MM.1S (cell line): ENCODE data around the gene SAFB2.

Source experiments
- DNase-seq: peaks from one replicate; pipeline ENCODE4 v3.0.0-alpha.2; 2015
- H2AFZ ChIP-seq: fragments of 300-600 bp; sonication (generic); 2 replicates; pipeline ENCODE4 v1.6.0; 2016; ENCODE audit warnings: antibody characterized with exemption, low read length
- H3F3A ChIP-seq: fragments of 300-600 bp; sonication (generic); 2 replicates; pipeline ENCODE4 v1.6.1; 2016; ENCODE audit warnings: mild to moderate bottlenecking, antibody characterized with exemption, low read length, moderate library complexity, mixed read lengths; ENCODE audit not compliant: insufficient read depth
- H3K27ac ChIP-seq: fragments of 300-600 bp; sonication (generic); 2 replicates; pipeline ENCODE4 v1.5.1; 2016; ENCODE audit warnings: mild to moderate bottlenecking, low read length
- H3K27me3 ChIP-seq: fragments of 300-600 bp; sonication (generic); replicated peaks from 2 replicates; pipeline ENCODE4 v1.6.0; 2016; ENCODE audit warnings: low read length; ENCODE audit not compliant: insufficient read depth
- H3K36me3 ChIP-seq: fragments of 300-600 bp; sonication (generic); replicated peaks from 2 replicates; pipeline ENCODE4 v1.6.1; 2016; ENCODE audit warnings: mild to moderate bottlenecking, low read length, mixed read lengths; ENCODE audit not compliant: insufficient read depth
- H3K4me1 ChIP-seq: fragments of 300-600 bp; sonication (generic); 2 replicates; pipeline ENCODE4 v1.6.1; 2016; ENCODE audit warnings: low read length, mixed read lengths
- H3K4me2 ChIP-seq: fragments of 300-600 bp; sonication (generic); 2 replicates; pipeline ENCODE4 v1.6.0; 2016; ENCODE audit warnings: low read depth, low read length
- H3K4me3 ChIP-seq: fragments of 300-600 bp; sonication (generic); 2 replicates; pipeline ENCODE4 v1.5.1; 2016; ENCODE audit warnings: low read length, mixed read lengths
- H3K79me2 ChIP-seq: fragments of 300-600 bp; sonication (generic); 2 replicates; pipeline ENCODE4 v1.6.1; 2016; ENCODE audit warnings: mixed run types, low read length, mixed read lengths
- H3K9ac ChIP-seq: fragments of 300-600 bp; sonication (generic); 2 replicates; pipeline ENCODE4 v1.6.1; 2016; ENCODE audit warnings: low read length, mixed read lengths
- H3K9me2 ChIP-seq: fragments of 300-600 bp; sonication (generic); replicated peaks from 2 replicates; pipeline ENCODE4 v1.6.1; 2016; ENCODE audit warnings: mild to moderate bottlenecking, low read length, mixed read lengths; ENCODE audit not compliant: insufficient read depth
- H3K9me3 ChIP-seq: fragments of 300-600 bp; sonication (generic); replicated peaks from 2 replicates; pipeline ENCODE4 v1.6.1; 2016; ENCODE audit warnings: mild to moderate bottlenecking, low read length, mixed read lengths; ENCODE audit not compliant: insufficient read depth
- H4K20me1 ChIP-seq: fragments of 300-600 bp; sonication (generic); 2 replicates; pipeline ENCODE4 v1.6.1; 2016; ENCODE audit warnings: mild to moderate bottlenecking, low read length, moderate library complexity, mixed read lengths; ENCODE audit not compliant: insufficient read depth
- EZH2 ChIP-seq: fragments of 300-600 bp; sonication (generic); optimal IDR thresholded peaks from 2 replicates; pipeline ENCODE3; 2017; ENCODE audit warnings: low read depth, mild to moderate bottlenecking, antibody characterized with exemption, low read length, mixed read lengths
- EZH2phosphoT487 ChIP-seq: fragments of 300-600 bp; sonication (generic); IDR thresholded peaks from 2 replicates; pipeline ENCODE4 v1.6.1; 2018; ENCODE audit warnings: antibody characterized with exemption, low read length
- TF ChIP-seq, protein P1 (sequence below): fragments of 300-600 bp; sonication (generic); IDR thresholded peaks from 2 replicates; pipeline ENCODE4 v1.5.1; 2016; ENCODE audit warnings: antibody characterized with exemption, low read length, mixed read lengths

Gene SAFB2

DNA sequence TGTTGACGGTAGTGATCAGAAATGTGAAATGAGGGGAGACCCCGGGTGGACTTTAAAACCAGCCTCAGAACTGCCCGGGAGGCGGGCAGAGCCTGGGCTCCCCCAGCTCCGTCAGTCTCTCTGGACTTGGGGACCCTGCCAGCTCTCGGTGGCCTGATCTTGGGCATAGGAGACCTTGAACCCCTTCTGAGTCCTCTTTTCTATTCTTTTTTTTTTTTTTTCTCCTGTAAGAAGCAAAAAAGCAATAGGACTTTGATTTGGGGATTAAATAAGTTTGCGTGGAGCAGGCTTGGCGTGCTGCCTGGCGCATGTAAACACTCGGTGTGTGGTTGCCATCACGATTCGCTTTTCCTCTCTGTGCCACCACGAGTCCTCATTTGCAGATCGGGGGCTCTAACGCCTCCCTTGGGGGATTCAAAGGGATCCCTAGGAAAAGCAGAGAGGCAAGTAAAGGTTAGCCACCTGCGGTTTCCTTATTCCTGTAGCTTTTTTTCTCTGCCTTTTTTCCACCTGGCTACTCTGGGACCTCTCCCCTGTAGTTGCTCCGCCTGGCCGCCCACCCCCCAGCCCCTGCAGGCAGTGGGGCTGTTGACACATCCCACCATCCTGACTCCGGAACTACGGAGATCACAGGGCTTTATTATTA lies 1.6 kb upstream of the SAFB2 start:
- Histone ChIP-seq H3F3A (peaks cover 30% of the 10 kb centered on the region), H3K27ac (peak overlapping the region; percentile 87; the same call in 1 of the 2 replicates), H3K9ac (peak overlapping the region; percentile 90), H4K20me1 (peaks cover 49% of the 10 kb centered on the region), H3K9me2 (no peaks in the 10 kb centered on the region), H3K79me2 (peaks cover 98% of the 10 kb centered on the region), H3K4me1 (peaks cover 62% of the 10 kb centered on the region), H3K4me2 (peak overlapping the region; percentile 95), H3K27me3 (no peaks in the 10 kb centered on the region), H3K4me3 (peak overlapping the region; percentile 99), H2AFZ (no peak overlapping the region), H3K9me3 (no peaks in the 10 kb centered on the region), H3K36me3 (peaks cover 26% of the 10 kb centered on the region)
- peak; percentile 37 for DNase-seq
- TF ChIP-seq EZH2 (no peak), EZH2phosphoT487 (no peak)
- TF ChIP-seq, protein P1, sequence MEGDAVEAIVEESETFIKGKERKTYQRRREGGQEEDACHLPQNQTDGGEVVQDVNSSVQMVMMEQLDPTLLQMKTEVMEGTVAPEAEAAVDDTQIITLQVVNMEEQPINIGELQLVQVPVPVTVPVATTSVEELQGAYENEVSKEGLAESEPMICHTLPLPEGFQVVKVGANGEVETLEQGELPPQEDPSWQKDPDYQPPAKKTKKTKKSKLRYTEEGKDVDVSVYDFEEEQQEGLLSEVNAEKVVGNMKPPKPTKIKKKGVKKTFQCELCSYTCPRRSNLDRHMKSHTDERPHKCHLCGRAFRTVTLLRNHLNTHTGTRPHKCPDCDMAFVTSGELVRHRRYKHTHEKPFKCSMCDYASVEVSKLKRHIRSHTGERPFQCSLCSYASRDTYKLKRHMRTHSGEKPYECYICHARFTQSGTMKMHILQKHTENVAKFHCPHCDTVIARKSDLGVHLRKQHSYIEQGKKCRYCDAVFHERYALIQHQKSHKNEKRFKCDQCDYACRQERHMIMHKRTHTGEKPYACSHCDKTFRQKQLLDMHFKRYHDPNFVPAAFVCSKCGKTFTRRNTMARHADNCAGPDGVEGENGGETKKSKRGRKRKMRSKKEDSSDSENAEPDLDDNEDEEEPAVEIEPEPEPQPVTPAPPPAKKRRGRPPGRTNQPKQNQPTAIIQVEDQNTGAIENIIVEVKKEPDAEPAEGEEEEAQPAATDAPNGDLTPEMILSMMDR, result no peak

DNA sequence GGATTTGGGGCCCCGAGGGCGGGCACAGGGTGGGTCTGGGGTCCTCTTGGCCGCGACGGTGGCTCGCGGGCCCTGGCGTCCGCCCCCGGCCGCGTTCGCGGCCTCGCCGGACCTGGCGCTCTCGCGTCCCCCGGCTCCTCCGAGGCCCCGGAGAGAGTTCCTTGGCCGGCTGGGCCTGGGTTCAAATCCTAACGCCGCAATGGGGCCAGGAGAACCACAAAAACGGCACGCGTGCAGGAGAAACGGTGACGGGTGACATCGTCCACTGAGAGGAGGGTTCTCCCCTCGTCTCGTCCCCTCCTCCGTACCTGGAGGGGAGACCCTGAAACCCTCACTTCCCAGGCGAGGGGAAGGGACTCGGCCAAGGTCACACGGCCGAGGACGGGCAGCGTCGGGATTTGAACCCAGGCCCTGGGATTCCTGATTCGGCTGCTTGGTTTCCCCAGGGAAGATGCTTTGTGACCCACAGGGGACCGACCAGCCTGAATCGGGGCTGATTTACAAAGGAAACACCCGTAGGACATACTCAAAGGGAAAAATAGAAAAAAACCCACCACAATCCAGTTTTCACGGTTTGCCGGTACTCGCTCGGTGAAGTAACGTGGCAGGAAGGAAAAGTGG lies 931 bp upstream of the SAFB2 start:
- Histone ChIP-seq H3K27ac (peak overlapping the region; percentile 87; the same call in 1 of the 2 replicates), H4K20me1 (peaks cover 42% of the 10 kb centered on the region), H3K36me3 (peaks cover 26% of the 10 kb centered on the region), H3K27me3 (no peaks in the 10 kb centered on the region), H3K9me3 (no peaks in the 10 kb centered on the region), H3K4me2 (peak overlapping the region; percentile 95), H3K9me2 (no peaks in the 10 kb centered on the region), H3K9ac (peak overlapping the region; percentile 90), H2AFZ (peak overlapping the region; percentile 69), H3K4me3 (peak overlapping the region; percentile 99), H3K79me2 (peaks cover 98% of the 10 kb centered on the region), H3F3A (peaks cover 27% of the 10 kb centered on the region), H3K4me1 (peaks cover 56% of the 10 kb centered on the region)
- TF ChIP-seq, protein P1, result no peak
- TF ChIP-seq EZH2phosphoT487 (no peak), EZH2 (no peak)
- DNase-seq, result peak; percentile 27

DNA sequence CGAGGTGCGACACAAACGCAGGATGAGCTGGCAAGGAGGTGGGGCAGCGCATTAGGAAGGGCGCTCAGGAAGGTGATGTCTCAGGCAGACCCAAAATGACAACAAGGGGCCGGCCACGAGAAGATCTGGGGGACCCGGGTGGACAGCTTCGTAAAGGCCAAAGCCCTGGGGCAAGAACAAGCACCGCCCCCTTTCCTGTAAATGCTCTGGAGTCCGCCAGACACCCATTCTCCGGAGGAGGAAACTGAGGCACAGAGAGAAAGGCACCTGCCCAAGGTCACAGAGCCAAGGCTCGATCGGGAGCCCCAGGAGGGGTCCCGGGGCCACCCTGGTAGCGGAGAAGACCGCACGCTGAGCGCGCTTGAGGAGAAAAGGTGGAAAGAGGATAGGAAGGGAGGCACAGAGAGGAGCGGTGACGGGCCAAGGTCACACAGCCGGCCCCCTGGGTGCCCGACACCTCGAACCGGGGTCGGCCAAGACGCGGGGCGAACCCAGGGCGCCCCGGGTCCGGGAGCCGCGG lies 571 bp downstream of the SAFB2 start:
- H4K20me1 ChIP-seq, result peaks cover 37% of the 10 kb centered on the region
- H3K27ac ChIP-seq, result peak overlapping the region; percentile 87; the same call in 1 of the 2 replicates
- peak overlapping the region; percentile 93 for H2AFZ ChIP-seq
- DNase-seq, result peak; percentile 17
- no peaks in the 10 kb centered on the region for H3K9me3 ChIP-seq
- H3K9ac ChIP-seq, result peak overlapping the region; percentile 91
- H3K4me2 ChIP-seq, result peak overlapping the region; percentile 81
- TF ChIP-seq, protein P1, result no peak
- TF ChIP-seq EZH2phosphoT487, result no peak
- H3K27me3 ChIP-seq, result no peaks in the 10 kb centered on the region
- H3K79me2 ChIP-seq, result peaks cover 98% of the 10 kb centered on the region
- no peaks in the 10 kb centered on the region for H3K9me2 ChIP-seq
- H3K4me3 ChIP-seq, result peak overlapping the region; percentile 91
- peaks cover 42% of the 10 kb centered on the region for H3K4me1 ChIP-seq
- H3F3A ChIP-seq, result peaks cover 14% of the 10 kb centered on the region; the same call in 1 of the 2 replicates
- peaks cover 19% of the 10 kb centered on the region for H3K36me3 ChIP-seq
